Fibroblast of skin of left biceps (primary cell): Measurements from ENCODE around the gene AHNAK.
"Not testable (repeated sequence)": the region's sequence is repeated elsewhere in the genome, so short reads cannot be mapped to it uniquely, and the experiment has no call there.

Experiments
- DNase-seq, 2 experiments: peaks; one replicate each; pipeline ENCODE4 v3.0.0-alpha.2; 2013; ENCODE audit warnings: low read depth in 2 of 2

Gene AHNAK

DNA sequence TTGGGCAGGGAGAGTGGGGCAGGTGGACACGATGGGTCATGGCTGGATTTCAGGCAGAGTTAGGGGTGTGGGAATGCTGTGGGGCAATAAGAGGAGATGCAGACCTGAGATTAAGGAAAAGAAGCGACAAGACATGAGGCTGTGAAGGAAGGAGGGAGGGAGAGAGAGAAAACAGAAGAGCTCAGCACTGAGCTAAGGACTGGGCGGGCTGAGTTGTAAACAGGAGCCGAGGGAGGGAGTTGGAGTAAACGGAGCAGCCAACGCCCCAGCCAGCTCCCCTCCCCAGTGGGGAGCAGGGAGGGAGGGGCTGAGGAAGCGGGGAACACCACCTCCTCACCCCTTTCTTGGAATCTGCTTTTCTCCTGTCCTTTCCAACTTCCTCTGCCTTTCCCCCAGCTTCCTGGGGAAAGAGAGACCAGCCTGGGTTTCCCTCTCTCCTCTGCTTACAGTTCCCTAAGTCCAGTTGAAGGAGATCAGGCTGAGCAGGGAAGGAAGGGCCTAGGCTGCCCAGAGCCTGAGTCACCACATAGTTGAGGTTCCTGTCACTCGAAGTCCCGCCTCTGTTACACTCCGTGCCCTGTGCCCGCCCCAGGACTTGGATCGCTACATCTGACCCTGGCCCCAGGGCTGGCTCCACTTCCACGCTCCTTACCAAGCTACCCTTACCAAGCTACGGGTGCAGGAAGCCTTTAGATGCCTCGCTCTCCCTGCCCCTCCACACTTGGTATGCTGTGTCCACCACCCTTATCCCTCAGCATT, 6.7 kb upstream of the AHNAK start:
- peak; percentile 73 to 76 for DNase-seq

DNA sequence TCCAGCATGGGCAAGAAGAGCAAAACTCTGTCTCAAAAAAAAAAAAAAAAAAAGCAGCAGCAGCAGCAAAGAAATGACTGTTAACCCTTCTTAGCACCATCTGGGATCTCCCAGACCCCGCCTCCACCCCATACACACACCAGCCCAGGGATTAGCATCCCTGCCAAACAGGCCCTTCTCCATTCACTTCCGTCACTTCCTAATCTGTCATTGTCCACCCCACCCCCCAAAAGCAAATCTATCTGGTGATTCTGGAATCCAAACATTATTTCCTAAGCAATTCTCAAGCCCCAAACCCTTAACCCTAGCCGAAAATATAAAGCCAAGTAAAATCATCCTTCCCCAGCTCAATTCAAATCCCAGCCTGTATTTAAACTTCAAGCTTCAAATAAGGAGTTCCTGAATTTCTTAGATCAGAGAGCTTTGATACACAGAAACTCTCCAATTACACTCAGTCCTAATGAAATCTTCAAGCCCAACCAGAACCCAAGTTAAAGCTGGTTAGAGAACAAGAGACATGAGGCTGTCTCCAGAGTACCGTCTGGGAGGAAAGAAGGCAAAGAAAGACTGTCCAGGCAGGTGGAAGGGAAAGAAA, 6.0 kb upstream of the AHNAK start:
- DNase-seq: peak; percentile 34 to 44

DNA sequence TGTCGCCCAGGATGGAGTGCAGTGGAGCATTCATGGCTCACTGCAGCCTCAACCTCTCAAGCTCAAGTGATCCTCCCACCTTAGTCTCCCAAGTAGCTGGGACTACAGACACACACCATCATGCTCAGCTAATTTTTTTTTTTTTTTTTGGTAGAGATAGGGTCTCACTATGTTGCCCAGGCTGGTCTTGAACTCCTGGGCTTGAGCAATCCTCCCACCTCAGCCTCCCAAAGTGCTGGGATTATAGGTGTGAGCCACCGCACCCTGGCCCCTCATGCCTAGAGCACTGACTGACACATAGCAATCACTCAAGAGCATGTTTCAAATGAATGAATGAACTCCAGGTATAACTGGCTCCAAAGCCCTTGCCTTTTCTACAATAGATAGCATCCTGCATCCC, 3.9 kb upstream of the AHNAK start:
- DNase-seq: not testable (repeated sequence)

DNA sequence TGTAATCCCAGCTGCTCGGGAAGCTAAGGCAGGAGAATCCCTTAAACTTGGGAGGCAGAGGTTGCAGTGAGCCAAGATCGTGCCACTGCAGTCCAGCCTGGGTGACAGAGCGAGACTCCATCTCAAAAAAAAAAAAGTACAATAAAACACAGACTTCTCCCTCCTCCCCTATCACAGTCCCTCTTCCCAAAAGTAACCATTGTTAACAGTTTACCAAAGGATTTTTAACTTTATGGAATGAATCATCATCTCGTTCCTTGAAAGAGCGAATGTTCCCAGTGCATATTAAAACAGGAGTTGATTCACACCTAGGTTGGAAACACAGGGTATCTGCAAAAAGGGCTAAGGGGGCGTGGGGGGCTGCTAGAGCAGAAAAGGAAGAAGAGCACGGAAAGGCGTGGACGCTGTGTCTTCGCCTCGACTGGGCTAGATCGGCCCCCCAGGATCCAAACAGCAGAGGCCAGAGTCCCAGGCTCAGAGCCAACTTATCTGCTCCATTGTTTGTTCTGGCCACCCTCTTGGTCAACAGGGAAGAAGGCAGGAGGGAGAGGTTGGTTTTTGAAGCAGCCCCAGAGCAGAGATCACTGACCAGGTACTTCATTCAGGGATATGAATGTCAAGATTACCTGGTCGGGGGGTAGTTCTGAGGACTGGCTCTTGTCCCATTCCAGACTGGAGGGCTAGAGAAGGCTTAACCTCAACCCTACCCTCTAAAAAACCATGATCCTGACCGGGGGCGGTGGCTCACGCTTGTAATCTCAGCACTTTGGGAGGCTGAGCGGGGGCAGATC, 2.1 kb upstream of the AHNAK start:
- DNase-seq: no peak

DNA sequence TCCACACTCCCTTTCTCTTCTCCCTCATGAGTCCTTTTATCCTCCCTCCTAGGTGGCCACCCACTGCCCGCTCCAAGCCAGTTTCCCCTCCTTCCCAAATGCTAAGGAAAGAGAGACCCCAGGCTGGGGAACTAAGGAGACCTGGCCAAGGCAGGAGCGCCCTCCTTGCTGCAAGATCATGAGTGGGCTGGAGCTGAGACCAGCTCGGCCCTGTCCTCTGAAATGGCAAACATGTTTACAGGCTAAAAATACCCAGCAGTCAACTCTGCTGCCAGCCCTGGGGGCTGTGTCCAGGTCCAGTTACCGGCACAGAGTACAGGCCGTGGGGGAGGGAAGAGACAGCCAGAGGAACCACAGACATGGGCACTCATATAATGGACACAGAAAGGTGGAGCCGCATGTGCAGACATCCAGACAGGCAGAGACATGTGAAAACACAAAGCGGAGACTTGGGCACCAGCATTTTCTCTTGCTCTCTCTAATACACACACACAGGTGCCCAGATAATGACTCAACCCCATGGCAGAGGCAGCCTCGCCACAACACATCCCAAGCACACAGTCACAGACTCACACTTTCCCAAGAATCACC, 1.2 kb upstream of the AHNAK start:
- DNase-seq: no peak

DNA sequence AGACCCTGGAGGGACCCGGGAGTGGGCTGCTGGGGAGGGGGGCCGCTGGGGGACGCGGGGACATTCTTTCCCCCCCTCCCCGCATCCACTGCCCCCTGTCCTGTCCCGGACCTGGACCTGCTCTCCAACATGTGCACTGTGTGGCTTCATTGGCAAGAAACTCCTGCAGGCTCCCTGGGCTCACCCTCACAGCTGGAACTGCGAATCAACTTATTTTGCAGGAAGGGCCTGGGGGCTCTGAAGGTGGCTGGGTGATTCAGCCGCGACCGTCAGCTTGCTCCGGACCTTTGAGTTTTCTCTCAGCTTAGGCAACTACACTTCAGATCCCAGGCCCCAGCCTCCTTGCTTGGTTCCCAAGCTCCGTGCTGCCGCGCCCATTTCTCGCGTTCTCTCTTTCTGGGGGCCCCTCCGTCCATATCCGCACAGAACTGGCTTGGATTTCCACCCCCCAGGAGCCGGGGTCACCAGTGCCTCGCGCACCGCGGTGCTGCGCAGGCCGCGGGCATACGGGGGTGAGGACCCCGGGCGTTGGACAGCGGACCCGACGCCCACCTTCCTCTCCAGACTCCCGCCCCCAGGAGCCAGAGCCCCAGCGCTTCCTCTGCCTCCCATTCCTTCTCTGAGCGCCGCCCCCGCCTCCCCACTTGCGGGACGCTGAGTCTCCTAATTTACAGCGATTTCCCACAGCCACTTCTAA, 471 bp upstream of the AHNAK start:
- DNase-seq: no peak

DNA sequence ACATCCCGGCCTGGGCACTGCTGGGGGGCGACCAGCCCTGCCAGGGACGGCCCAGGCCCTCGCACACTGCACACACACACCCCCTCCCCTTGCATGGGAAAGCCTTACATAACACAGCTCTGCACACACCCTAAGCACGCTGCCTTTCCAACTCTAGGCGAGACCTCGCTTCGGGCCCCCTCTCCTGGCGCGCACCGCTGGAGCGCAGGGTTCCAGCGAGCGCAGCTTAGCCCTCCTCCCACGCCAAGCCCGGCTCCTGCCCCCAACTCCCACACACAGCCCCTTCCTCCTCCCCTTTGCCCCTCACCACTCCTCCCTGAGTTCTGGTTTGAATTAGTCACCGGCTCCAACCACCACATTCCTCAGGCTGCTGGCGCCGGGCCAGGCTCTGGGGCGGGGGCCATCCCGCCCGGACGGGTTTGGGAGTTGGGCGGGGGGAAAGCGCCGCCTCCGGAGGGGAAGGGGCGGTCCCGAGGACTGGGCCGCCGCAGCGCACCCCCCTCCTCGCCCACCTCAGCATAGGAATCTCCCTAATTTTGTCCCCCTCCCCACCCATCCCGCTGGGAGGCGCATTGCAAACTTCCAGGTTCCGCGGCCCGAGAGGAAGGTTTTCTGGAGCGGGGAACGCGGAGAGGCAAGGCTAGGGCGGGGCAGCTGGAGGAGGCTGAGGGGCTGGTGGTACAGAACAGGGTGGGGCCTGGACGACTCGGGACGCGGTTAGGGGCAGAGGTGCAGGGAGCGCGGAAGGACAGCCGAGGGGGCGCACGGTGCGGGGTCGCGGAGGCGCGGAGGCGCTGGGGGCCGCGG, 966 bp downstream of the AHNAK start:
- peak; percentile 95 to 96 for DNase-seq

DNA sequence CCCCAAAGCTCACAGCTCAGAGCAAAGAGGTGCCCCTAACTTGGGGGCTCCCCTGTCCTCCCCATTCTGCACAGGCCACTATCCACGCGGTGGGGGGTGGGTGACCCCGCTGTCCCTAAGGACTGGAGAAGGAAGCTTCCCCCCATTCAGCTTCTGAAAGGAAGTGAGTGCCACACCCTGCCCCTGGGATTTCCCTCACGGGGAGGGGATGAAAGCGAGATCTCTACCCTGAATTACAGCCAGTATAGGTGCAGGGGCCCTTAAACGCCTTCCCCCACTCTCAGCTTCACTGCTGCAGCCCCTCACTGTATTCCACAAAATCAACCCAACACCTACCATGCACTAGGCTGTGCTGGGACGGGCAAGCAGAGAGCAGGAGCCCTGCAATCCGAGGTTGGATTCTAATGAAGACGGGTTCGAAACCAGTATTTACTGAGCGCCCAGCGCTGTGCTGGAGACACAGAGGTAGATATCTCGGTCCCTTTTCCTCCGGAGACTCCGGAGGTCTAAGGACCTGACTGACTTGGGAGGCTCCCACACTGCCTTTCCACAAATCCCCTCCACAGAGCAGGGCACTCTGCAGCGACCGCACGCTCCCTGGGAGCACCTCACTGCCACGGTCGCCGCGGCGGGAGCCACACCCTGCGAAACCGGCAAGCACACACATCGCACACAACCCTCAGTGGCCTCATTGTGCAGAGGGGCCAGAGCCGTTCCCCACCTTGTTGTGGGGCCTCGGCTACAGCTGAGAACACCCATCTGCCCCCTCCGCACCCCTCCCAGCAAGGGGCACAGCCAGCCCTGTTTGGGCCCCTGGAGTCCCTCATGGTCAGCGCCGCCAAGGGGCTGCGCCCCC, 1.8 kb downstream of the AHNAK start:
- no peak for DNase-seq

DNA sequence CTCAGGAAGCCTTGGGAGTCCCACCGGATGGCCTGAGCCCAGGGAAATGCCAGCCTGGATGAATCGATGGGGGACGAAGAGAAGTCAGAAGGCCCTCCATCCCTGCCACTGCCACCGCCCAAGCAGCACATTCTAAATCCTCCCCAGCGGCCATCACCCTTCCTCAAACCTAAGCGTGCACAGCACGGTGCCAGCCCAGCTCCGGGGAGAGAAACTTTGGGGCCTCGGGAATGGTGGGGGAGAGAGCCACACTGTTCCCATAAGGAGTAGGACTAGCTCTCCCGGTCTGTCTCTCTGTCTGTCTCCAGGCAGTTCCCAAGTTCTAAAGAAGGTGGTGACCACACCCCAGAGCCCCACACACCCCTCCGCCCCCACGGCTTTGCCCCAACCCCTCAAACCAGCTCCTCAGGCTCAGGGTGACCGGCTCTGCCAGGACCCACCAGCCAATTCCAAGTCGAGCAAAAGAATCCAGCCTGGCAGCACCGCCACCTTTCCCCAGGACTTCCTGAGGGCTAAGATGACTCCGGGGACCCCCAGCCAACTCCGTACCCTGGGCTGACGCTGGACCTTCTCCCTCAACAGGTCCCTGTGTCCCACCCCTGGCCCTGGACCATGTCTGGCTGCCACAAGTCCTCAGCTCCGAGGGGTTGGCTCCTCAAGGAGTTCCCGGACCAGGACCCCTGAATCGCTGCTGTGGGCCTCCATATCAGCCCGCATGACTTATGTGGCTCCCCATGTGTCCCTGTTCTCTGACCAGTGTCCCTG, 2.7 kb downstream of the AHNAK start:
- DNase-seq: no peak

DNA sequence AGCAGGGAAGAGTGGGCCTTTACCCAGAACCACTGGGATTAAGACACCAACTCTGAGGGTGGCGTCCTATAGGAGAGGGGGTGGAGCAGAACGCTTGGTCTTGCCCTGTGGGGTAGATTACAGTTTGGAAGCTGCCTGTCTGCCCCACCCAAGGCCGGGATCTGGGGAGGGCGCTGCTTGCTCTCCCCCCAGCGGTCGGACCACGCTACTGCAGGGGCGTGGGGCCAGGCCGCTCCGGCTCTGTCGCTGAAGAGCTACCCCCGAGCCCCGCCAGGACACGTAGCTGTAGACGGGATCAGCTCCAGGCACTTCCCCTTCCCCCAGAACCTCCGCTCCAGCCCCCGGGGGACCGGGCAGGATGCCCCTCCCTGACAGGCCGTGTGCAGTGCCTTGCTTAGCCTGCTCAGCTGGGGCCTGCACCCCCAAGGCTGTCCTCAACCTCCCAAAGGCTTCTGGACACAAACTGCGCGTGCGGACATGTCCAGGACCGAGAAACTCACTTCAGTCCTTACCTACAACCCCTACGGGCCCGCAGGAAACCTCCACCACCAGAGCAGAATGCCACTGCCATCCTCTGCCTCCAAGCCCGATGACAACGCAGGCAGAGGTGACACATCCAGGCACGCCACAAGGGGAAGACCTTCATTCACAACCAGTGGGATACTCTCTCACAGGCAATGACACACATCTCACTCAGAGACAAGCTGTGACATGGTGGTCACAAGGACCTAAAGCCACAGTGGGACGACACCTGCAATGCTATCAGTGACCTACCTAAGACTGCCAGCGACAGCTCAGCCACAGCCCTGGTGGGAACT, 3.6 kb downstream of the AHNAK start:
- DNase-seq: peak; percentile 52 to 53

DNA sequence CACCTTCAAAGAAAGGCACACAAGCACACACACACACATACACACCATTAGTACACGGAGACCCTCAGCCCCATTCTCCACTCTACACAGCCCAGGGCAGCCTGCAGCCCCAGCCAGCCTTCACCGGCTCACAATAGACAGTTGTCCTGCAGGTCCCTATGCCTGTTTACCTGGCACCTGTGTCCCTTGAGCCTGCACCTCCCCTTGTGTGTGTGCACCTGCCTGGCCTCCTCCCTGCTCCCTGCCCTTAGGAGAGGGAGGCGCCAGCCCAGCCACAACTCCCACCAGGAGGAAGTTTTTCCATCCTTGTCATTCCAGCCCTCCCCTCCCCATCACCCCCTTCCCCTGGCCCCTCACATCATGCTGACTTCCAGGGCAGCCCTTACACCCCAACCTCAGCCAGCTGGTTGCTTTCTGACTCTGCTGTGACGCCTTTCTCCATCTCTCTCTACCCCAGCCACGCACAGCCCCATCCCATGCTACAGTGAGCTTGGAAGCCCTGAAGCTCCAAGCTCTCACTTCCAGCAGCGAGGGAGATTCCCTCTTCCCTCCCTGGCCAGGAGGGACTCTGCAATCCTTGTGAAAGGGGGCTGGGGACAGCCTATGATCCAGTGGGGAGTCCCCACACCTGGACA, 4.4 kb downstream of the AHNAK start:
- DNase-seq: no peak

DNA sequence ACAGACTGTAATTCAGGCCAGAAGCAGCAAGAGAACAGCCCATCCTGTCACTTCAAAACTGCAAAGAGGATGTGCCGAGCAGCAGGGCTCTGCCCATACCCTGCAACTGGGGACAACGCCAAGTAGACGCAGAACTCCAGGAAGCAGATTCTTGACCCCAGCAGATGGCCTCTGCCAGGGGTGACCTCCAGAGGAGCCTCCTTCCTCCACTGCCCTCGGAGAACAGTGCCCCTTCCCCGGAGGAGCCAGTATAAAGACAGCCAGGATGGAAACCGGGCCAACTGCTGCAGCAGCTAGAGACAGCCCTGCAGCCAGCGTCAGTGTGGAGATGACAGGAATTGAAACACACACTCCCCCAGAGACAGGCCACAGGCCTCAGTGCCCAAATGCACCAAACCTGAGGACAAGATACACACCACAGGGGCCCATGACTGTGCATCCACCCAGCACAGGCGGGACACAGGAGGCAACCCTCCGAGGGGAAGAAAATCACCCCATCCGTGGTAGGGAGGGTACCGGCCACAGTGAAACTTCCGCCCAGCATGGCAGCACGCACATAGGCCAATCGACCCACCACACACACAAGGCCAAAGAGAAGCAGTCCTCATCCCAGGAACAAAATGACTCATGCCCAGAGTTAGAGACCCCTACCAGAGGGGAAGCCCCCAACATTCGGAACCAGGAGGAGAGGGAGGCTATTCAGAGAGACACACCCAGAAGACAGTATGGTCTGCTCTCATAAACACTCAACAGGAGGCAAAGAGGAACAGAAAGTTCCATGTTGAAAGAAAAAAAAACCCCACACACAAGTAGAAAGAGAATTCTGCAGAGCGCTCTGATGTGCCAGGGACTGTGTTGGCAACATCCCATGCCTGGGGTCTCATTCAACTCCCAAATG, 5.6 kb downstream of the AHNAK start:
- DNase-seq: no peak

DNA sequence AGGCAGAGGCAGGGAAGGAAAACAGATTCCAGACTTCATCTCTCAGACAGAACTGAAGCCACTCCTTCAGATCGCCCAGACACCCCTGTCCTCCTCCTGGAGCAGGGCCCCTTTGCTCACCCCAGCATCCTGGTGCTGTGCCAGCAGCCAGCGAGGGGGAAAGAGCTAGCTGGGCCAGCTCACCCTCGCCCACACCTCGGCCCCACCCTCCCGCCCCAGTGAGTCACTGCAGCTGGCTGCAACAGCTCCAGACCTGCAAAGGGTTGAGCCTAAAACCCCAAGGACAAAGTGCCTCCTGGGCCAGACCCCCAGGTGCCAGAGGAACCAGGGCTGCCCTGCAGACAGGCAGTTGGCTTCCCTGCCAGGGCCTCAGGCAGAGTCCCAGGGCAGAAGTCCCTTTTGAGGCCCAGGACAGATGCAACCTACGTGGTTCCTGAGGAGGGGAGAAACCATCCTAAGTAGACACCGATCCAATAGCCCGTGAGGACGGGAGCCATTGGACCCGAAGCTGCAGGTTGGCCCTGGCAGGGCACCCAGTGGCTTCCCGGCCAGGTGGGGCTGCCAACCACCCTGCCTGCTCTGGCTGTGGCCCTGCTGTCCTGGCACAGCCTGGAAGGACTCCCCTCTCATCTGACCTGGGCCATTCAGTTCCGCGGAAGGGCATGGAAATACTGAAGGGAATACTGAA, 7.2 kb downstream of the AHNAK start:
- peak; percentile 76 to 77 for DNase-seq

DNA sequence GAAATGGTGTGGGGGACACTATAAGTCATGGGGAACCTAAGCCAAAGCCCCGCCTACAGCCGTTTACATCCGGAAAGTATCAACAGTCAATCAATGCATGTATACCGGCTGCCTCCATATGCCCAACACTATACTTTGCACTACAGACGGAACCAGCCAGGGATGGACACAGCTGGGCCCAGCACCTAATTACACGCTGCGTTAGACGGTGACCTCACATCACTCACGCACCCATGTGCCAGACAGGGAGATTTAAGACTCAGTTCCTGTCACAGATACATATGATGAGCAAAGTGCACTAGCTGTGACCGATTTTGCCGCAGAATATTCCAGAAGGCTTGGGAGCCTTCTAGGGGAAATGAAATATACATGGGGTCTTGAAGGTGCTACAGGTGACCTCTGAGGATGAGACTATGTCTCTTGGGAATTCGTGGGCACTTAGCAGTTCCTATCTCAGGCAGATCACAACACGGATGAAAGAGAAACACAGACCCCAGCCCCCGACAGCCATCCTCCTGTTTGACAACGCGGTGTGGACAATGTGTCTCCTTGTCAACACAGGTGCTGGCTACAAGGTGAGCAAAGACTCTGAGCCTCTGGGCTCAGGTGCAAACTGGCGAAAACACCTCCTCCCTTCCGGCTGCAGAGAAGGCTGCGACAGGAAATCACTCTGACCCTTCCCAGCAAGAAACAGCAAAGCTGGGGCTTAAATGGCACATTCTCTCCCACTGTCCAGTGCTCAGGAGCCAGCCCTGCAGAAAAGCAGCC, 8.0 kb downstream of the AHNAK start:
- DNase-seq: no peak

DNA sequence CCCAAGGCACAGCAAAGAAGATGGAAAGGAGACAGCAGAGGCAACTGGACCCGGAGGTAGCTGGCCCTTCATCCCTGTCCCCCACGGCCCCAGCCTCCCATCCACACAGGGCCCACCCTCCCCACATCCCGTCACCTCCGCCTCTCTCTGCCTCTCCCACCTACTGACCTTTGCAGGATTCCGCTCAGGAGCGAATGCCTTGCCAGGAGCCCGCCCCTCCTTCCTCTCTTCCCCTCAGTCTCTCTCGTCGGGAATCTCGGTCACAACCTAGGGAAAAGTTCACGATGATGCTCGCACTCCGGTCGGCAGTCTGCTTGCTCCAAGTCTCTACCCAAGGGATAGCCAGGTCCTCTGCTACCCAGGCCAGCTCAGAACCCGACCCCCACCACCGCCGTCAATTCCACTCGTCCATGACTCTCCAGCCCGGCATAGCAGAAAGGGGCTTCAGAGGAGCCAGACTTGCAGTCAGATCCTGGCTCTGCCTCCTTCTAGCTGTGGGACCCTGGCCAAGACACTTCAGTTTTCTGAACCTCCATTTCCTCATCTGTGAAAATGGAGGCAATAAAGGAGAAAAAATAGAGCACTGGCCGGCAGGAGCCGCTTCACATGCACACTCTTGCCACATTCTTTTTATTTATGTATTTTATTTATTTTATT, 10.2 kb downstream of the AHNAK start:
- DNase-seq: no peak
